B cell (primary cell): ENCODE results near the gene SLC38A10. TPM values are rescaled to one million over a fixed set of nuclear protein-coding genes. Genes with fewer than 3 reads are reported as not detected.

Experiments used
- ATAC-seq: fragments of 200-7000 bp; cut with Tn5 transposase; one replicate; pipeline ENCODE4 v1.10.0; 2021; ENCODE audit warnings: low read depth, mild to moderate bottlenecking, moderate number of reproducible peaks, moderate library complexity
- CTCF ChIA-PET: fragments of 350-600 bp; sonication (Branson Sonifier 250); formaldehyde crosslinking; loops from one replicate; lab custom pipeline; 2021; ENCODE audit warnings: antibody characterized with exemption, inconsistent platforms; lab: Charles Lee
- POLR2A ChIA-PET: fragments of 350-600 bp; sonication (Branson Sonifier 250); formaldehyde crosslinking; loops from one replicate; lab custom pipeline; 2021; ENCODE audit warnings: antibody characterized with exemption; lab: Charles Lee
- DNase-seq: peaks from one replicate; pipeline ENCODE4 v3.0.0; 2013
- H2AFZ ChIP-seq: 2 replicates; pipeline ENCODE4 v1.6.1; 2012; ENCODE audit warnings: mild to moderate bottlenecking, low read depth, low read length; ENCODE audit not compliant: insufficient read depth, poor library complexity, severe bottlenecking
- H3K27ac ChIP-seq, 2 donors: 1 replicate in 1 of 2; 2 replicates in 1 of 2; pipeline ENCODE4 v1.5.1; 2012 to 2013; ENCODE audit warnings: low read length in 2 of 2, mild to moderate bottlenecking in 2 of 2, moderate library complexity in 1 of 2
- H3K27me3 ChIP-seq, 4 experiments: fragments of 200-600 bp in 1 of 4; sonication (generic) in 1 of 4; replicated peaks in 1 of 4; 1 replicate in 2 of 4; 2 replicates in 2 of 4; pipeline versions ENCODE4 v1.6.1 to v1.7.0; 2013 to 2016; ENCODE audit warnings: low read length in 3 of 4, mild to moderate bottlenecking in 2 of 4, mixed read lengths in 1 of 4, moderate library complexity in 1 of 4; ENCODE audit not compliant: insufficient read depth in 4 of 4, control insufficient read depth in 3 of 4; ENCODE audit errors: control extremely low read depth in 1 of 4
- H3K36me3 ChIP-seq, 2 experiments: replicated peaks in 1 of 2; 1 replicate in 1 of 2; 2 replicates in 1 of 2; pipeline versions ENCODE4 v1.6.1 to v1.7.1; 2013; ENCODE audit warnings: low read length in 1 of 2; ENCODE audit not compliant: insufficient read depth in 2 of 2, control insufficient read depth in 1 of 2; ENCODE audit errors: control extremely low read depth in 1 of 2, extremely low read depth in 1 of 2
- H3K4me1 ChIP-seq, 2 donors: fragments of 200-600 bp in 1 of 2; sonication (generic) in 1 of 2; 1 replicate in 1 of 2; 2 replicates in 1 of 2; pipeline versions ENCODE4 v1.5.1 to v1.6.1; 2013 to 2017; ENCODE audit warnings: low read length in 2 of 2; ENCODE audit not compliant: control insufficient read depth in 2 of 2, insufficient read depth in 2 of 2
- H3K4me2 ChIP-seq: replicated peaks from 2 replicates; pipeline ENCODE3; 2012; ENCODE audit warnings: mild to moderate bottlenecking, low read depth, low read length; ENCODE audit not compliant: poor library complexity, severe bottlenecking
- H3K4me3 ChIP-seq, 5 experiments: fragments of 200-600 bp in 1 of 5; sonication (generic) in 1 of 5; 1 replicate in 3 of 5; 2 replicates in 2 of 5; pipeline versions ENCODE4 v1.5.1 to v1.7.0; 2011 to 2016; ENCODE audit warnings: low read length in 4 of 5, mild to moderate bottlenecking in 4 of 5, low read depth in 2 of 5, control low read depth in 1 of 5, moderate library complexity in 1 of 5; ENCODE audit not compliant: insufficient read depth in 1 of 5; ENCODE audit errors: control extremely low read depth in 1 of 5, extremely low read depth in 1 of 5
- H3K79me2 ChIP-seq: fragments of 200-600 bp; sonication (generic); one replicate; pipeline ENCODE4 v1.6.0; 2016; ENCODE audit warnings: low read length; ENCODE audit not compliant: control insufficient read depth, insufficient read depth
- H3K9ac ChIP-seq: fragments of 200-600 bp; sonication (generic); 2 replicates; pipeline ENCODE4 v1.6.1; 2017; ENCODE audit warnings: mild to moderate bottlenecking, low read length, moderate library complexity
- H3K9me3 ChIP-seq, 3 donors: one replicate each; pipeline versions ENCODE4 v1.6.1 to v1.7.1; 2013; ENCODE audit warnings: low read length in 2 of 3; ENCODE audit not compliant: control insufficient read depth in 2 of 3, insufficient read depth in 1 of 3; ENCODE audit errors: control extremely low read depth in 1 of 3
- H4K20me1 ChIP-seq: 2 replicates; pipeline ENCODE4 v1.6.0; 2012; ENCODE audit warnings: mild to moderate bottlenecking, low read length; ENCODE audit not compliant: insufficient read depth, control insufficient read depth, poor library complexity, severe bottlenecking
- H3K27ac Mint-ChIP-seq: one replicate; pipeline ENCODE4 v1.8.0; 2021; ENCODE audit warnings: mixed read lengths
- H3K27me3 Mint-ChIP-seq: one replicate; pipeline ENCODE4 v1.8.0; 2021; ENCODE audit warnings: mixed read lengths
- H3K4me1 Mint-ChIP-seq: one replicate; pipeline ENCODE4 v1.8.0; 2021; ENCODE audit warnings: mixed read lengths
- H3K4me3 Mint-ChIP-seq: one replicate; pipeline ENCODE4 v1.8.0; 2021; ENCODE audit warnings: mixed read lengths
- H3K9me3 Mint-ChIP-seq: one replicate; pipeline ENCODE4 v1.8.0; 2022; ENCODE audit warnings: mixed read lengths; ENCODE audit not compliant: insufficient read depth
- EZH2 ChIP-seq: IDR thresholded peaks from 2 replicates; pipeline ENCODE4 v1.6.1; 2012; ENCODE audit warnings: borderline replicate concordance, low read depth, mild to moderate bottlenecking, moderate library complexity, low read length; ENCODE audit not compliant: insufficient read depth, poor library complexity, severe bottlenecking
- WGBS: methylation state at CpG from one replicate; pipeline ENCODE4 v1.1.5; 2013; ENCODE audit warnings: missing lambda C conversion rate; ENCODE audit not compliant: insufficient coverage; 5-methylcytosine and 5-hydroxymethylcytosine counted together
- intact Hi-C: fragments of 100-400 bp; cut with micrococcal nuclease; formaldehyde crosslinking; loops from one replicate; pipeline ENCODE4 v1.10.0; 2022
- polyA plus RNA-seq: library from polyadenylated mRNA; depleted of rRNA; stranded (reverse); fragments of >200 nt; gene quantifications from 2 replicates; pipeline ENCODE4 v1.2.3, GENCODE V29; 2012
- total RNA-seq, 2 donors: library from RNA; stranded (reverse); fragments of 120-200 nt in 1 of 2; gene quantifications; 1 replicate in 1 of 2; 2 replicates in 1 of 2; pipeline versions ENCODE4 v1.2.3 to v1.2.4, GENCODE V29; 2013 to 2022
- TF ChIP-seq, protein P1 (sequence below): fragments of 200-600 bp; IDR thresholded peaks from one replicate; pipeline ENCODE4 v1.8.0; 2022; ENCODE audit warnings: antibody characterized with exemption, mild to moderate bottlenecking

The SLC38A10 gene
- total and polyA plus RNA-seq, 2 donors (not counting 1 experiment from before 2014, with no cell fraction given): 76.1 to 104 TPM

DNA sequence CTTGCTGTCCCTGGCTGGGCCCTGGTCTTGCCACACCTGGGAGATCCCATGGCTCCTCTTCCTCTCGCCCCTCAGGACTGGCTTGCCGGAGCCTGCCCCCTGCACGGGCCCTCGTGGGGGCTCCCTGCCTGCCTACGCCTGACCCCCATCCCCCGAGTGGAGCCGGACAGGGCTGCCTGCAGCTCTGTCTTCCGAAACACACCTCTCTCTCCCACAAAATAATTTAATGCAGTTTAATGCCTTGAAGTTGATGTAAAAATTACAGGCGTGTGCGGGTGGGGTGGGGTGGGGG, 22.4 kb upstream of the SLC38A10 start:
- intact Hi-C loops: no loop called here
- TF ChIP-seq, protein P1, sequence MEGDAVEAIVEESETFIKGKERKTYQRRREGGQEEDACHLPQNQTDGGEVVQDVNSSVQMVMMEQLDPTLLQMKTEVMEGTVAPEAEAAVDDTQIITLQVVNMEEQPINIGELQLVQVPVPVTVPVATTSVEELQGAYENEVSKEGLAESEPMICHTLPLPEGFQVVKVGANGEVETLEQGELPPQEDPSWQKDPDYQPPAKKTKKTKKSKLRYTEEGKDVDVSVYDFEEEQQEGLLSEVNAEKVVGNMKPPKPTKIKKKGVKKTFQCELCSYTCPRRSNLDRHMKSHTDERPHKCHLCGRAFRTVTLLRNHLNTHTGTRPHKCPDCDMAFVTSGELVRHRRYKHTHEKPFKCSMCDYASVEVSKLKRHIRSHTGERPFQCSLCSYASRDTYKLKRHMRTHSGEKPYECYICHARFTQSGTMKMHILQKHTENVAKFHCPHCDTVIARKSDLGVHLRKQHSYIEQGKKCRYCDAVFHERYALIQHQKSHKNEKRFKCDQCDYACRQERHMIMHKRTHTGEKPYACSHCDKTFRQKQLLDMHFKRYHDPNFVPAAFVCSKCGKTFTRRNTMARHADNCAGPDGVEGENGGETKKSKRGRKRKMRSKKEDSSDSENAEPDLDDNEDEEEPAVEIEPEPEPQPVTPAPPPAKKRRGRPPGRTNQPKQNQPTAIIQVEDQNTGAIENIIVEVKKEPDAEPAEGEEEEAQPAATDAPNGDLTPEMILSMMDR: no peak
- no peak for TF ChIP-seq EZH2
- Histone ChIP-seq H3K36me3 (no peaks in the 10 kb centered on the region), H3K27me3 (peaks cover 0 to 7% (median 0%) of the 10 kb centered on the region in 4 experiments), H2AFZ (no peak overlapping the region), H4K20me1 (no peaks in the 10 kb centered on the region), H3K27ac (no peak overlapping the region), H3K4me1 (no peaks in the 10 kb centered on the region), H3K4me2 (no peak overlapping the region), H3K79me2 (no peaks in the 10 kb centered on the region), H3K4me3 (no peak overlapping the region), H3K9me3 (no peaks in the 10 kb centered on the region), H3K9ac (no peak overlapping the region)
- Mint-ChIP-seq H3K4me1 (no peaks in the 10 kb centered on the region), H3K27me3 (no peaks in the 10 kb centered on the region), H3K27ac (no peak overlapping the region), H3K4me3 (no peak overlapping the region), H3K9me3 (no peaks in the 10 kb centered on the region)
- CTCF ChIA-PET: no interaction called here
- no CpG with 5 or more reads among the region's 10 CpGs for WGBS
- ATAC-seq (no peak), DNase-seq (no peak)
- POLR2A ChIA-PET: no interaction called here

DNA sequence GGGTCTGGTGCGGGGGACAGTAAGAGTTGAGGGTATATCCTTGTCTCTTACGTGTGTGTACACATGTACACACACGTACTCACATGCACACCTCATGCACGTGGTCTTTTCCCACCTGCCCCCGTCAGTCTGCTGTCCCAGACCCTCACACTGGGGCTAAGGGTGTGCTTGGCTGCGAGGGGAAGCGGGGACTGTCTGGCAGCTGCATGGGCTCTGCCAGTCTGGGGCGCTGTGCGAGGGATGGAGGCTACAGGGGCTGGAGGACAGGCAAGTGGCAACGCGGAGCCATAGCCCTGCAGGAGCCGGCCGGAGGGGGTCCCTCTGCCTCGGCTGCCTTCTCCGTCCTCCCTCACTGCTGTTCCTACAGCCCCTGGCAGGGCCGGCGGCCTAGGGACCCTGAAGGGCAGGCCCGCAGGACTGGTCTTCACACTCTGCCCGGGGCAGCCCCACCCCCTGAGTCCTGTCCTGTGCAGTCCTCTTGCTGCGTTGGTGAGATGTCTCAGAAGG, 20.8 kb upstream of the SLC38A10 start:
- Histone ChIP-seq H3K9ac (no peak overlapping the region), H3K4me2 (no peak overlapping the region), H3K27ac (no peak overlapping the region), H3K4me1 (no peaks in the 10 kb centered on the region), H3K36me3 (no peaks in the 10 kb centered on the region), H2AFZ (no peak overlapping the region), H3K4me3 (no peak overlapping the region), H3K27me3 (peaks cover 0 to 6% (median 0%) of the 10 kb centered on the region in 4 experiments), H3K79me2 (no peaks in the 10 kb centered on the region), H4K20me1 (no peaks in the 10 kb centered on the region), H3K9me3 (no peaks in the 10 kb centered on the region)
- H3K27me3 Mint-ChIP-seq: peaks cover 2% of the 10 kb centered on the region
- H3K4me1 Mint-ChIP-seq: no peaks in the 10 kb centered on the region
- no peak for ATAC-seq
- DNase-seq: no peak
- H3K4me3 Mint-ChIP-seq: no peak overlapping the region
- H3K27ac Mint-ChIP-seq: no peak overlapping the region
- ChIA-PET CTCF (no interaction called here), POLR2A (no interaction called here)
- H3K9me3 Mint-ChIP-seq: no peaks in the 10 kb centered on the region
- intact Hi-C loops: no loop called here
- TF ChIP-seq, protein P1: no peak
- TF ChIP-seq EZH2: no peak
- WGBS: 90% methylated on average over 15 of the region's 20 CpGs
